Forelimb muscle (tissue), 1 donor: ENCODE data around the gene CFTR. TPM values are rescaled to one million over a fixed set of nuclear protein-coding genes. Genes with fewer than 3 reads are reported as not detected.

ENCODE experiments used
- DNase-seq: peaks from one replicate; pipeline ENCODE4 v3.0.0-alpha.2; 2013; ENCODE audit warnings: low read depth
- polyA plus RNA-seq: library from polyadenylated mRNA; unstranded; fragments of 120-200 nt; gene quantifications from one replicate; pipeline ENCODE4 v1.2.1, GENCODE V29; 2013; ENCODE audit not compliant: insufficient read length

CFTR gene
- polyA plus RNA-seq, 1 donor: 0.43 TPM

GRCh38 chr7:117587931-117588330 lies 108.1 kb downstream of the CFTR start:
- DNase-seq: no peak

- DNase-seq: no peak
Observed at GRCh38 chr7:117588352-117588794, 108.5 kb downstream of the CFTR start.

GRCh38 chr7:117590191-117590590 lies 110.4 kb downstream of the CFTR start:
- no peak for DNase-seq

GRCh38 chr7:117592011-117592635 lies 112.3 kb downstream of the CFTR start:
- DNase-seq: no peak

- DNase-seq: no peak
Observed at GRCh38 chr7:117596134-117596533, 116.3 kb downstream of the CFTR start.

GRCh38 chr7:117597755-117598154 lies 117.9 kb downstream of the CFTR start:
- DNase-seq: no peak

- no peak for DNase-seq
Observed at GRCh38 chr7:117600911-117601310, 121.1 kb downstream of the CFTR start.

- DNase-seq: no peak
Observed at GRCh38 chr7:117603627-117604026, 123.8 kb downstream of the CFTR start.

GRCh38 chr7:117605712-117606111 lies 125.9 kb downstream of the CFTR start:
- no peak for DNase-seq

- no peak for DNase-seq
Observed at GRCh38 chr7:117606132-117606531, 126.3 kb downstream of the CFTR start.

GRCh38 chr7:117610396-117610795 lies 130.6 kb downstream of the CFTR start:
- DNase-seq: no peak

- DNase-seq: no peak
Observed at GRCh38 chr7:117612637-117613036, 132.8 kb downstream of the CFTR start.

GRCh38 chr7:117616694-117617093 lies 136.9 kb downstream of the CFTR start:
- DNase-seq: no peak

GRCh38 chr7:117619681-117620080 lies 139.9 kb downstream of the CFTR start:
- DNase-seq: no peak

GRCh38 chr7:117621075-117621618 lies 141.3 kb downstream of the CFTR start:
- no peak for DNase-seq

GRCh38 chr7:117623606-117624005 lies 143.8 kb downstream of the CFTR start:
- DNase-seq: no peak

GRCh38 chr7:117630501-117630900 lies 150.7 kb downstream of the CFTR start:
- no peak for DNase-seq

GRCh38 chr7:117630907-117631564 lies 151.2 kb downstream of the CFTR start:
- DNase-seq: no peak

GRCh38 chr7:117631652-117632051 lies 151.8 kb downstream of the CFTR start:
- DNase-seq: no peak

- no peak for DNase-seq
Observed at GRCh38 chr7:117637937-117638336, 158.1 kb downstream of the CFTR start.

- no peak for DNase-seq
Observed at GRCh38 chr7:117639966-117640365, 160.1 kb downstream of the CFTR start.

GRCh38 chr7:117640465-117640864 lies 160.6 kb downstream of the CFTR start:
- no peak for DNase-seq

- no peak for DNase-seq
Observed at GRCh38 chr7:117645481-117646165, 165.8 kb downstream of the CFTR start.
